Spleen (tissue), 7 donors: ENCODE data around the gene HBZ.

Source experiments
- CTCF ChIP-seq, 11 experiments: fragments of 200-600 bp in 7 of 11; fragments of 450-650 bp in 4 of 11; sonication (generic) in 4 of 11; IDR thresholded peaks in 8 of 11; conservative IDR thresholded peaks in 3 of 11; 1 replicate in 7 of 11; 2 replicates in 4 of 11; pipeline versions ENCODE4 v1.4.0 to v1.8.0; 2016 to 2021; ENCODE audit warnings: antibody characterized with exemption in 11 of 11, inconsistent platforms in 4 of 11, mild to moderate bottlenecking in 1 of 11
- POLR2A ChIP-seq, 3 donors: fragments of 450-650 bp; IDR thresholded peaks; one replicate each; pipeline ENCODE4 v1.5.1; 2017; ENCODE audit warnings: antibody characterized with exemption in 3 of 3, mild to moderate bottlenecking in 1 of 3
- POLR2AphosphoS5 ChIP-seq, 3 donors: sonication (generic); formaldehyde crosslinking; IDR thresholded peaks; one replicate each; pipeline ENCODE4 v1.5.1; 2017; ENCODE audit warnings: antibody characterized with exemption in 3 of 3
- donor health status: DM: no; HTN: no; CAD: no; lungs with moderate emphysema.
- donor health status: DM: no; HTN: no; CAD: no.
- donor health status: DM: no; HTN: no; CAD: no.

- TF ChIP-seq CTCF (IDR thresholded peaks at IDR 0.05 in 8 of 11, conservative IDR thresholded peaks at IDR 0.05 in 3 of 11) (no peak), POLR2A (IDR thresholded peaks at IDR 0.05) (no peak), POLR2AphosphoS5 (IDR thresholded peaks at IDR 0.05) (no peak)
Observed at GRCh38 chr16:154217-155030, 2.0 kb downstream of the HBZ start.
